HEK293T (cell line): Measurements from ENCODE around the gene CD300LD.

Experiments used
- BHLHE40 ChIP-seq: fragments of 450-650 bp; IDR thresholded peaks from 2 replicates; pipeline ENCODE4 v1.6.1; 2016; ENCODE audit warnings: mild to moderate bottlenecking, moderate library complexity, borderline replicate concordance
- ELF4 ChIP-seq: fragments of 450-650 bp; IDR thresholded peaks from 2 replicates; pipeline ENCODE4 v1.6.1; 2017; ENCODE audit warnings: antibody characterized with exemption
- FOXA1 ChIP-seq: fragments of 450-650 bp; IDR thresholded peaks from 2 replicates; pipeline ENCODE4 v1.6.1; 2016; ENCODE audit warnings: mild to moderate bottlenecking
- FOXK2 ChIP-seq: fragments of 450-650 bp; IDR thresholded peaks from 2 replicates; pipeline ENCODE4 v1.6.1; 2016; ENCODE audit warnings: mild to moderate bottlenecking
- FOXM1 ChIP-seq: fragments of 450-650 bp; IDR thresholded peaks from 2 replicates; pipeline ENCODE4 v1.6.1; 2017; ENCODE audit warnings: mild to moderate bottlenecking, borderline replicate concordance
- NFRKB ChIP-seq: fragments of 450-650 bp; IDR thresholded peaks from 2 replicates; pipeline ENCODE4 v1.6.1; 2016; ENCODE audit warnings: mild to moderate bottlenecking, moderate library complexity
- SP1 ChIP-seq: fragments of 450-650 bp; IDR thresholded peaks from 2 replicates; pipeline ENCODE4 v1.6.1; 2017

GRCh38 chr17:74608511-74608910 lies 16.4 kb upstream of the CD300LD start:
- TF ChIP-seq FOXK2 (no peak), BHLHE40 (no peak), FOXA1 (no peak), FOXM1 (no peak), SP1 (no peak), NFRKB (no peak), ELF4 (no peak)
